Heart left ventricle (tissue), 13 donors: Measurements from ENCODE around the gene COBL.

Experiments used
- POLR2A ChIP-seq, 2 donors: fragments of 450-650 bp; IDR thresholded peaks; one replicate each; pipeline ENCODE4 v1.6.1; 2017; ENCODE audit warnings: antibody characterized with exemption in 2 of 2, mild to moderate bottlenecking in 2 of 2, moderate library complexity in 2 of 2
- TF ChIP-seq, protein P1 (sequence below), 12 donors: fragments of 200-600 bp; sonication (generic) in 4 of 12; IDR thresholded peaks; one replicate each; pipeline versions ENCODE4 v1.5.0 to v1.8.0; 2018 to 2022; ENCODE audit warnings: antibody characterized with exemption in 12 of 12, mild to moderate bottlenecking in 5 of 12
- donor health status: ischemic (EF 13 %, LVEDD 7.1; RV severe dilation, severe dysfunction).
- donor health status: DM: no; HTN: yes; CAD: no.
- donor health status: DM: no; HTN: no; CAD: no.
- donor health status: ischemic (EF 25% LVEDD 6.9; RV normal size, moderate dysfunction).
- donor health status: ischemic (EF 25% LVEDD 5.7; RV mildly dilated, moderate dysfunction).
- donor health status: ischemic (EF 35%, LVEDD 5.7; RV mildly dilated, moderate dysfunction).
- donor health status: nonischemic (EF 11% LVEDD 7.7; RV severe dilation, severe dysfunction).
- donor health status: DM: yes; HTN: yes; CAD: no.
- donor health status: PGD.
- donor health status: ischemic (EF 29% LVEDD 5.4; RV normal size, mild dysfunction).
- donor health status: nonischemic (EF 23%, LVEDD 6.1; RV moderate dilation, normal function).

DNA sequence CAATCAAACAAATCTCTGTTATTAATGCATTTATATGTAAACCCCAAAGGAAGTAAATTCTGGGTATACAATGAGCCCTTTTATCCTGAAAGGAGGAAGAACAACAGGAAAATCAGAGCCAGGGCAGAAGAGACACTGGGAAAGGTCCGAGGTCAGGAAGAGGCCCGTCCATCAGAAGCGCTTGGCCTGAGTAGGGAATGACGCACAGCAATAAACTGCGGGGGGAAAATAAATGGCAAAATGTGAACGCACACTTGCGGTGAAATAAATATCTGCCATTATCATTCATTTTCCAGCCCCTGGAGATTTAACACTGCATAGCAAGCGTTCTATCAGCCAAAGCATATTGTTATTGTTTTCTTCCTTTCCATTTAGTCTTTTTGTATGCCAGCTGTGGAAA is 243.4 kb downstream of the COBL start:
- TF ChIP-seq POLR2A (IDR thresholded peaks at IDR 0.05) = no peak
- TF ChIP-seq, protein P1, sequence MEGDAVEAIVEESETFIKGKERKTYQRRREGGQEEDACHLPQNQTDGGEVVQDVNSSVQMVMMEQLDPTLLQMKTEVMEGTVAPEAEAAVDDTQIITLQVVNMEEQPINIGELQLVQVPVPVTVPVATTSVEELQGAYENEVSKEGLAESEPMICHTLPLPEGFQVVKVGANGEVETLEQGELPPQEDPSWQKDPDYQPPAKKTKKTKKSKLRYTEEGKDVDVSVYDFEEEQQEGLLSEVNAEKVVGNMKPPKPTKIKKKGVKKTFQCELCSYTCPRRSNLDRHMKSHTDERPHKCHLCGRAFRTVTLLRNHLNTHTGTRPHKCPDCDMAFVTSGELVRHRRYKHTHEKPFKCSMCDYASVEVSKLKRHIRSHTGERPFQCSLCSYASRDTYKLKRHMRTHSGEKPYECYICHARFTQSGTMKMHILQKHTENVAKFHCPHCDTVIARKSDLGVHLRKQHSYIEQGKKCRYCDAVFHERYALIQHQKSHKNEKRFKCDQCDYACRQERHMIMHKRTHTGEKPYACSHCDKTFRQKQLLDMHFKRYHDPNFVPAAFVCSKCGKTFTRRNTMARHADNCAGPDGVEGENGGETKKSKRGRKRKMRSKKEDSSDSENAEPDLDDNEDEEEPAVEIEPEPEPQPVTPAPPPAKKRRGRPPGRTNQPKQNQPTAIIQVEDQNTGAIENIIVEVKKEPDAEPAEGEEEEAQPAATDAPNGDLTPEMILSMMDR (IDR thresholded peaks at IDR 0.05) = no peak
